H1 (cell line): Measurements from ENCODE around the gene LCNL1. TPM values are rescaled to one million over a fixed set of nuclear protein-coding genes. Genes with fewer than 3 reads are reported as not detected.

Source experiments
- CTCF ChIA-PET: fragments of 300-600 bp; sonication (Branson Sonifier 250); formaldehyde crosslinking; loops from one replicate; lab custom pipeline; 2021; ENCODE audit not compliant: partially characterized antibody; lab: Charles Lee
- POLR2A ChIA-PET: fragments of 300-600 bp; sonication (Branson Sonifier 250); formaldehyde crosslinking; loops from one replicate; lab custom pipeline; 2021; ENCODE audit warnings: inconsistent platforms; ENCODE audit not compliant: partially characterized antibody; lab: Charles Lee
- DNase-seq, 2 experiments: peaks; one replicate each; pipeline versions ENCODE4 v3.0.0 to v3.0.0-alpha.2; 2010 to 2022; ENCODE audit warnings: low spot score in 2 of 2, low read depth in 1 of 2, mixed read lengths in 1 of 2
- FAIRE-seq: peaks from 2 replicates; lab custom pipeline; 2011; peaks lifted over from hg19 to GRCh38; lab: Jason Lieb, UNC
- H2AFZ ChIP-seq: 2 replicates; pipeline ENCODE4 v1.8.1; 2012; ENCODE audit warnings: low read length, inconsistent platforms
- H2AK5ac ChIP-seq: 2 replicates; pipeline ENCODE4 v1.6.1; 2013; ENCODE audit warnings: low read depth, low read length
- H2BK120ac ChIP-seq: replicated peaks from 2 replicates; pipeline ENCODE3; 2013; ENCODE audit warnings: low read depth, low read length, inconsistent platforms
- H2BK12ac ChIP-seq: 2 replicates; pipeline ENCODE4 v1.6.1; 2013; ENCODE audit warnings: low read depth, low read length
- H2BK15ac ChIP-seq: 2 replicates; pipeline ENCODE4 v1.6.1; 2013; ENCODE audit warnings: low read length
- H2BK20ac ChIP-seq: 2 replicates; pipeline ENCODE4 v1.6.1; 2013; ENCODE audit warnings: low read length
- H2BK5ac ChIP-seq: 2 replicates; pipeline ENCODE4 v1.6.1; 2013; ENCODE audit warnings: low read depth, low read length
- H3K14ac ChIP-seq: 2 replicates; pipeline ENCODE4 v1.6.1; 2013; ENCODE audit warnings: inconsistent platforms; ENCODE audit not compliant: insufficient read length
- H3K18ac ChIP-seq: 2 replicates; pipeline ENCODE4 v1.6.1; 2013; ENCODE audit warnings: low read length; ENCODE audit errors: extremely low read depth
- H3K23ac ChIP-seq: 2 replicates; pipeline ENCODE4 v1.6.1; 2013; ENCODE audit warnings: inconsistent platforms; ENCODE audit not compliant: insufficient read length
- H3K23me2 ChIP-seq: 2 replicates; pipeline ENCODE4 v1.6.1; 2013; ENCODE audit warnings: low read depth, low read length
- H3K27ac ChIP-seq: 2 replicates; pipeline ENCODE4 v1.6.1; 2011; ENCODE audit warnings: low read depth, low read length, inconsistent platforms
- H3K27me3 ChIP-seq, 4 experiments: replicated peaks in 1 of 4; 1 replicate in 1 of 4; 2 replicates in 3 of 4; pipeline versions ENCODE4 v1.6.1 to v1.8.1; 2011 to 2013; ENCODE audit warnings: low read length in 3 of 4, mild to moderate bottlenecking in 3 of 4, inconsistent platforms in 2 of 4, mixed read lengths in 2 of 4, moderate library complexity in 1 of 4; ENCODE audit not compliant: control insufficient read depth in 3 of 4, insufficient read depth in 3 of 4; ENCODE audit errors: extremely low read depth in 1 of 4
- H3K36me3 ChIP-seq, 4 experiments: 2 replicates each; pipeline versions ENCODE4 v1.6.1 to v1.8.1; 2011 to 2013; ENCODE audit warnings: mild to moderate bottlenecking in 4 of 4, low read length in 3 of 4, moderate library complexity in 2 of 4, control low read depth in 1 of 4, inconsistent platforms in 1 of 4; ENCODE audit not compliant: insufficient read depth in 4 of 4, control insufficient read depth in 2 of 4
- H3K4ac ChIP-seq: replicated peaks from 2 replicates; pipeline ENCODE3; 2013; ENCODE audit warnings: low read length, low read depth, mixed read lengths, inconsistent platforms; ENCODE audit not compliant: insufficient read length
- H3K4me1 ChIP-seq, 4 experiments: replicated peaks in 1 of 4; 1 replicate in 1 of 4; 2 replicates in 3 of 4; pipeline versions ENCODE4 v1.6.1 to v1.8.1; 2011 to 2013; ENCODE audit warnings: low read length in 3 of 4, inconsistent platforms in 2 of 4, mixed read lengths in 1 of 4; ENCODE audit not compliant: insufficient read depth in 4 of 4, control insufficient read depth in 3 of 4
- H3K4me2 ChIP-seq, 2 experiments: 2 replicates each; pipeline versions ENCODE4 v1.6.1 to v1.8.1; 2011 to 2013; ENCODE audit warnings: low read depth in 2 of 2, low read length in 2 of 2, control low read depth in 1 of 2, inconsistent platforms in 1 of 2, mild to moderate bottlenecking in 1 of 2; ENCODE audit not compliant: insufficient read depth in 1 of 2
- H3K4me3 ChIP-seq, 4 experiments: fragments of 200-600, 300-600 bp in 1 of 4; sonication (generic), shearing (Covaris generic), sonication (Bioruptor Twin) in 1 of 4; 2 replicates each; pipeline versions ENCODE4 v1.5.1 to v1.8.1; 2011 to 2016; ENCODE audit warnings: low read length in 4 of 4, low read depth in 3 of 4, control low read depth in 2 of 4, inconsistent platforms in 2 of 4, mild to moderate bottlenecking in 2 of 4, mixed read lengths in 1 of 4, moderate library complexity in 1 of 4; ENCODE audit not compliant: insufficient read depth in 2 of 4; ENCODE audit errors: extremely low read depth in 1 of 4
- H3K56ac ChIP-seq: replicated peaks from 2 replicates; pipeline ENCODE3; 2013; ENCODE audit warnings: low read depth, mild to moderate bottlenecking, mixed read lengths, low read length, inconsistent platforms; ENCODE audit not compliant: insufficient read length
- H3K79me1 ChIP-seq: 2 replicates; pipeline ENCODE4 v1.6.1; 2013; ENCODE audit warnings: low read depth, low read length, control low read depth
- H3K79me2 ChIP-seq, 2 experiments: 2 replicates each; pipeline versions ENCODE4 v1.6.1 to v1.8.1; 2012 to 2013; ENCODE audit warnings: low read length in 2 of 2, mild to moderate bottlenecking in 2 of 2, inconsistent platforms in 1 of 2; ENCODE audit not compliant: insufficient read depth in 2 of 2, control insufficient read depth in 1 of 2
- H3K9ac ChIP-seq, 4 experiments: replicated peaks in 1 of 4; 1 replicate in 1 of 4; 2 replicates in 3 of 4; pipeline versions ENCODE4 v1.6.1 to v1.8.1; 2011 to 2013; ENCODE audit warnings: low read depth in 3 of 4, low read length in 3 of 4, control low read depth in 2 of 4, mild to moderate bottlenecking in 2 of 4, moderate library complexity in 2 of 4, inconsistent platforms in 1 of 4; ENCODE audit errors: extremely low read depth in 1 of 4
- H3K9me3 ChIP-seq, 2 experiments: 2 replicates each; pipeline versions ENCODE4 v1.6.1 to v1.8.1; 2012 to 2013; ENCODE audit warnings: mild to moderate bottlenecking in 2 of 2, moderate library complexity in 2 of 2, control low read depth in 1 of 2, inconsistent platforms in 1 of 2, low read depth in 1 of 2, low read length in 1 of 2, mixed read lengths in 1 of 2; ENCODE audit not compliant: insufficient read depth in 2 of 2
- H4K20me1 ChIP-seq, 2 experiments: replicated peaks in 1 of 2; 2 replicates each; pipeline versions ENCODE3 to v1.8.1; 2011 to 2013; ENCODE audit warnings: inconsistent platforms in 2 of 2, low read length in 2 of 2, mild to moderate bottlenecking in 1 of 2; ENCODE audit not compliant: insufficient read depth in 2 of 2, control insufficient read depth in 1 of 2
- H4K5ac ChIP-seq: 2 replicates; pipeline ENCODE4 v1.6.1; 2013; ENCODE audit warnings: low read length, low read depth, mixed read lengths, inconsistent platforms; ENCODE audit not compliant: insufficient read length
- H4K8ac ChIP-seq: 2 replicates; pipeline ENCODE4 v1.8.0; 2013; ENCODE audit warnings: mild to moderate bottlenecking, moderate library complexity, low read length, inconsistent platforms; ENCODE audit not compliant: insufficient read depth; ENCODE audit errors: extremely low read depth
- H4K91ac ChIP-seq: replicated peaks from 2 replicates; pipeline ENCODE3; 2013; ENCODE audit warnings: low read length, mixed read lengths, inconsistent platforms; ENCODE audit not compliant: insufficient read length
- NANOG ChIP-seq: IDR thresholded peaks from 2 replicates; pipeline ENCODE4 v1.6.1; 2011; ENCODE audit warnings: low read length, low read depth, mild to moderate bottlenecking, inconsistent platforms; ENCODE audit not compliant: insufficient read depth, poor library complexity, severe bottlenecking
- WGBS, 2 experiments: shearing (Covaris generic) in 1 of 2; methylation state at CpG; one replicate each; pipeline versions ENCODE4 v1.1.6 to v1.1.7; 2013 to 2015; ENCODE audit warnings: low lambda C conversion rate in 2 of 2, mixed read lengths in 2 of 2, inconsistent platforms in 1 of 2, low coverage in 1 of 2, missing lambda C conversion rate in 1 of 2; ENCODE audit not compliant: insufficient replicate concordance in 2 of 2, insufficient coverage in 1 of 2, insufficient read length in 1 of 2; ENCODE audit errors: extremely low coverage in 1 of 2, missing lambda C conversion rate in 1 of 2; 5-methylcytosine and 5-hydroxymethylcytosine counted together
- polyA plus RNA-seq, 7 experiments: library from polyadenylated mRNA; depleted of rRNA in 3 of 7; stranded (reverse) in 5 of 7; unstranded in 2 of 7; fragments of >200 nt in 5 of 7; fragments of 200-250 nt in 2 of 7; gene quantifications; 1 replicate in 5 of 7; 2 replicates in 1 of 7; 4 replicates in 1 of 7; pipeline versions ENCODE4 v1.2.1 to v1.2.3, GENCODE V29; 2011 to 2013; ENCODE audit warnings: missing spikeins in 2 of 7, mixed read lengths in 2 of 7
- total RNA-seq: library from RNA; stranded (reverse); fragmentation: NEBNext Ultra II Directional; extraction: Animal tissue kit (Norgen Biotek cat#: 25700); gene quantifications from 2 replicates; pipeline ENCODE4 v1.2.1, GENCODE V29; 2021

Gene LCNL1
- total and polyA plus RNA-seq, 2 of the 8 experiments (the other 6 are each of a cell fraction or from before 2014, with no cell fraction given) = 0.11 TPM; not detected in 1

GRCh38 chr9:136940526-136941230, 42.1 kb upstream of the LCNL1 start:
- H3K18ac ChIP-seq = no peak overlapping the region
- no peak overlapping the region for H4K5ac ChIP-seq
- H2BK5ac ChIP-seq = no peak overlapping the region
- peaks cover 0 to 3% of the 10 kb centered on the region in 2 experiments; a peak in 1 of 4 replicates for H3K79me2 ChIP-seq
- no peak overlapping the region for H2BK120ac ChIP-seq
- H3K79me1 ChIP-seq = no peaks in the 10 kb centered on the region; the same call in 1 of the 2 replicates
- ChIA-PET POLR2A (no interaction called here), CTCF (no interaction called here)
- peaks cover 7 to 32% of the 10 kb centered on the region in 2 experiments for H4K20me1 ChIP-seq
- H3K23ac ChIP-seq = no peak overlapping the region
- no peak overlapping the region for H2BK12ac ChIP-seq
- no peak overlapping the region for H3K27ac ChIP-seq
- peaks cover 0 to 11% (median 7%) of the 10 kb centered on the region in 4 experiments; a peak in 5 of 7 replicates for H3K4me1 ChIP-seq
- H2AFZ ChIP-seq = no peak overlapping the region
- no peak overlapping the region for H2BK15ac ChIP-seq
- H3K14ac ChIP-seq = no peak overlapping the region
- no peak overlapping the region for H2AK5ac ChIP-seq
- DNase-seq = no peak
- WGBS, 2 experiments = 92% methylated on average over 41 of the region's 42 CpGs; no CpG with 5 or more reads in 1 of the 2 experiments
- no peak overlapping the region for H4K91ac ChIP-seq
- H3K4ac ChIP-seq = no peak overlapping the region
- H4K8ac ChIP-seq = no peak overlapping the region; the same call in 1 of the 2 replicates
- no peak for FAIRE-seq
- H2BK20ac ChIP-seq = no peak overlapping the region
- H3K23me2 ChIP-seq = peaks cover 5% of the 10 kb centered on the region; the same call in 1 of the 2 replicates
- H3K56ac ChIP-seq = no peak overlapping the region
- no peaks in the 10 kb centered on the region for H3K27me3 ChIP-seq
- no peak overlapping the region for H3K9ac ChIP-seq
- H3K36me3 ChIP-seq = peaks cover 12 to 34% (median 16%) of the 10 kb centered on the region in 4 experiments; a peak in 7 of 8 replicates
- no peak overlapping the region for H3K4me2 ChIP-seq
- H3K4me3 ChIP-seq = no peak overlapping the region
- H3K9me3 ChIP-seq = no peaks in the 10 kb centered on the region
- TF ChIP-seq NANOG = no peak
